ENCODE results near the gene ZC3H4. TPM values are rescaled to one million over a fixed set of nuclear protein-coding genes. Genes with fewer than 3 reads are reported as not detected.

The ZC3H4 gene
- total and polyA plus RNA-seq, 2 donors (not counting 3 experiments of a cell fraction or from before 2014, with no cell fraction given), result 6.2 to 63.9 TPM

GRCh38 chr19:47100290-47100689, 13.3 kb downstream of the ZC3H4 start:
- Histone ChIP-seq H3K4me2 (ENCODE audit: insufficient read depth, low read length) (no peak overlapping the region), H3K9ac (replicated peaks; ENCODE audit: extremely low read depth, insufficient read depth, low read length) (no peak overlapping the region), H3K4me1 (ENCODE audit: control insufficient read depth, extremely low read depth, insufficient read depth, low read length) (no peaks in the 10 kb centered on the region), H3K27me3 (ENCODE audit: control insufficient read depth in 2 of 2, insufficient read depth in 2 of 2, low read length in 2 of 2) (no peaks in the 10 kb centered on the region), H3K79me2 (ENCODE audit: control insufficient read depth, insufficient read depth, low read length) (peaks cover 89% of the 10 kb centered on the region), H3K9me1 (replicated peaks; ENCODE audit: control insufficient read depth, extremely low read depth, insufficient read depth, low read length) (no peaks in the 10 kb centered on the region), H2AFZ (ENCODE audit: low read depth, low read length) (no peak overlapping the region), H3K9me3 (replicated peaks; ENCODE audit: control insufficient read depth, insufficient read depth, low read length) (no peaks in the 10 kb centered on the region), H3K4me3 (replicated peaks in 1 of 3; ENCODE audit: insufficient read depth in 1 of 3, low read depth in 1 of 3, low read length in 3 of 3) (no peak overlapping the region), H3K27ac (ENCODE audit: insufficient read depth, low read depth, low read length) (no peak overlapping the region), H4K20me1 (replicated peaks; ENCODE audit: control insufficient read depth, extremely low read depth, insufficient read depth, low read length) (no peaks in the 10 kb centered on the region), H3K36me3 (ENCODE audit: control insufficient read depth in 2 of 2, extremely low read depth in 1 of 2, insufficient read depth in 2 of 2, low read length in 2 of 2) (no peaks in the 10 kb centered on the region)
- BruUV-seq (replicated peaks), result no TSS peak
- dilution Hi-C loops (cut with MboI; ENCODE audit: extremely low pct_ligation_motif_present, low sequenced_read_pairs), result no loop called here
- ChIA-PET CTCF (interaction anchor here (1.2 to 2.8 kb wide), 2 partner anchors 21 to 26 kb away, joined by 4 to 12 read pairs; no protein-coding TSS in a partner anchor), POLR2A (no interaction called here)
- FAIRE-seq (no peak), DNase-seq (ENCODE audit: low read depth, low spot score) (no peak)
- TF ChIP-seq GATA2 (IDR thresholded peaks at IDR 0.05; ENCODE audit: insufficient read depth, insufficient read length, low read depth, low read length) (no peak), POLR2AphosphoS5 (IDR thresholded peaks at IDR 0.05; ENCODE audit: insufficient read depth, low read depth, low read length) (no peak), EZH2 (IDR thresholded peaks at IDR 0.05; ENCODE audit: borderline replicate concordance, low read depth, low read length, severe bottlenecking) (no peak), CTCF (IDR thresholded peaks at IDR 0.05; ENCODE audit: extremely low read depth in 1 of 2, insufficient read depth in 1 of 2, low read depth in 1 of 2, low read length in 2 of 2) (no peak), POLR2A (IDR thresholded peaks at IDR 0.05; ENCODE audit: low read depth, low read length) (no peak), MYC (IDR thresholded peaks at IDR 0.05; ENCODE audit: low read depth, low read length) (no peak), FOS (IDR thresholded peaks at IDR 0.05; ENCODE audit: borderline replicate concordance, insufficient read depth, low read length) (no peak), JUN (IDR thresholded peaks at IDR 0.05; ENCODE audit: borderline replicate concordance, insufficient read depth, insufficient read length, low read depth) (no peak)
- TF ChIP-seq, protein P1, sequence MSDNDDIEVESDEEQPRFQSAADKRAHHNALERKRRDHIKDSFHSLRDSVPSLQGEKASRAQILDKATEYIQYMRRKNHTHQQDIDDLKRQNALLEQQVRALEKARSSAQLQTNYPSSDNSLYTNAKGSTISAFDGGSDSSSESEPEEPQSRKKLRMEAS (IDR thresholded peaks at IDR 0.05; ENCODE audit: insufficient read depth, insufficient read length), result no peak
- intact Hi-C loops (cut with micrococcal nuclease), result no loop called here
